Left renal pelvis (tissue), 4 donors: Measurements from ENCODE around the gene LDB2. TPM values are rescaled to one million over a fixed set of nuclear protein-coding genes. Genes with fewer than 3 reads are reported as not detected.

Experiments used
- DNase-seq, 4 donors: peaks; one replicate each; pipeline ENCODE4 v3.0.0-alpha.2; 2013; ENCODE audit warnings: low read depth in 4 of 4, low spot score in 3 of 4
- polyA plus RNA-seq, 4 donors: library from polyadenylated mRNA; unstranded; fragments of 120-200 nt; gene quantifications; one replicate each; pipeline ENCODE4 v1.2.1, GENCODE V29; 2013; ENCODE audit not compliant: insufficient read length in 4 of 4

The LDB2 gene
- polyA plus RNA-seq, 4 donors: 83.1 to 249 (median 108) TPM

- DNase-seq: no peak
These were observed 10.6 kb downstream of the LDB2 start for GRCh38 chr4:16887887-16888286.

- no peak for DNase-seq
These were observed 13.6 kb downstream of the LDB2 start for GRCh38 chr4:16884673-16885460.

GRCh38 chr4:16883806-16884205 is 14.6 kb downstream of the LDB2 start:
- DNase-seq: no peak

- DNase-seq: no peak
These were observed 17.1 kb downstream of the LDB2 start for GRCh38 chr4:16881151-16881884.

GRCh38 chr4:16875487-16875886 is 23.0 kb downstream of the LDB2 start:
- no peak for DNase-seq

- DNase-seq: no peak
These were observed 28.7 kb downstream of the LDB2 start for GRCh38 chr4:16869594-16870245.

GRCh38 chr4:16868674-16869073 is 29.8 kb downstream of the LDB2 start:
- DNase-seq: no peak

- no peak for DNase-seq
These were observed 30.6 kb downstream of the LDB2 start for GRCh38 chr4:16867827-16868226.

- no peak for DNase-seq
These were observed 31.5 kb downstream of the LDB2 start for GRCh38 chr4:16866974-16867373.

GRCh38 chr4:16865897-16866283 is 32.6 kb downstream of the LDB2 start:
- DNase-seq: no peak

- no peak for DNase-seq
These were observed 33.1 kb downstream of the LDB2 start for GRCh38 chr4:16865209-16865896.

- DNase-seq: no peak
These were observed 34.2 kb downstream of the LDB2 start for GRCh38 chr4:16864199-16864598.

GRCh38 chr4:16862697-16863096 is 35.7 kb downstream of the LDB2 start:
- DNase-seq: no peak

GRCh38 chr4:16860516-16860915 is 37.9 kb downstream of the LDB2 start:
- no peak for DNase-seq

- DNase-seq: no peak
These were observed 39.4 kb downstream of the LDB2 start for GRCh38 chr4:16859031-16859430.

- no peak for DNase-seq
These were observed 40.1 kb downstream of the LDB2 start for GRCh38 chr4:16858275-16858752.

- no peak for DNase-seq
These were observed 41.0 kb downstream of the LDB2 start for GRCh38 chr4:16857425-16857824.

- DNase-seq: no peak
These were observed 44.8 kb downstream of the LDB2 start for GRCh38 chr4:16853640-16854039.

GRCh38 chr4:16852644-16853043 is 45.8 kb downstream of the LDB2 start:
- no peak for DNase-seq

- DNase-seq: no peak
These were observed 46.2 kb downstream of the LDB2 start for GRCh38 chr4:16852228-16852627.

GRCh38 chr4:16846540-16847117 is 51.8 kb downstream of the LDB2 start:
- DNase-seq: no peak
